ENCODE data around the gene RASGRF2.
"Not testable (repeated sequence)": the region's sequence is repeated elsewhere in the genome, so short reads cannot be mapped to it uniquely, and the experiment has no call there.

Gene RASGRF2

GRCh38 chr5:81075041-81075440 lies 114.9 kb downstream of the RASGRF2 start:
- no peak for DNase-seq (ENCODE audit: low read depth)

GRCh38 chr5:81077105-81077504 lies 116.9 kb downstream of the RASGRF2 start:
- no peak for DNase-seq (ENCODE audit: low read depth)

- DNase-seq (ENCODE audit: low read depth), result no peak
These were observed 118.8 kb downstream of the RASGRF2 start for GRCh38 chr5:81078930-81079329.

GRCh38 chr5:81080809-81081460 lies 120.8 kb downstream of the RASGRF2 start:
- no peak for DNase-seq (ENCODE audit: low read depth)

DNA sequence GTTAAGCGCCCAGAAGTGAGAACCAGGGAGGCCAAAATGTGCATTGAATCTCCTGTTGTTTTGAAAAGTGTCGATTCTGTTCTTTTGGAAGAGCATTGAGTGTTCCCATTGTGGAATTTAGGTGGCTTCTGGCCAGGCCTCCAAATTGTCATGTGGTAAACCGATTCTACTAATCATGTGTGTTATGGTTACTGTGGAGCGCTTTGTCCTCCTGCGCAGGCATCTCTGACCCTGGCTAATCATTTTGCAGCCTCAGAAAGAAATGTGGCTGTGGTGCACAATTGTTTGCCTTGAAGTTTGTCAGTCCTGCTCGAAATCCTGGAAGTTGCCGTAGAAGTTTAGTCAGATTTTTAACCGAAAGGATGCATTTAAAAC lies 121.3 kb downstream of the RASGRF2 start:
- no peak for DNase-seq (ENCODE audit: low read depth)

- no peak for DNase-seq (ENCODE audit: low read depth)
These were observed 126.7 kb downstream of the RASGRF2 start for GRCh38 chr5:81086881-81087281.

DNA sequence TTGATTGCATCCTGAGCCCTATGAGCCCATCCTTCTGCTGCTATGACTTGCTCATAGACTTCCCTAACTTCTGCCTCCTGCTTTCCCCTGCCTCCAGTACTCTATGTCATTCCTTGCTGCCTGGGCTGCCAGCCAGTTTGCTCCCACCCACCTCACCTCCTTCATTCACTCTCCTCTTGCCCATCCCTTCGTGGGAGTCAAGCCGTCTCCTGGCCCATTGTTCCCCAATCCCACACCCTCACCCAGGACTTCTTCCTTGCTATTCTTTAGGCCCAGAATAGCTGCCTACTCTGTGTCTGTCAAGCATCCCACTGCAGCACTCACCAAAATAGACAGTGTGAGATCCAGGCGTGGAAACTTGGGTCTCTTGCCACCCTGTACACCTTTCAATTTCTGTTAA lies 131.0 kb downstream of the RASGRF2 start:
- no peak for DNase-seq (ENCODE audit: low read depth)

GRCh38 chr5:81093536-81094196 lies 133.5 kb downstream of the RASGRF2 start:
- no peak for DNase-seq (ENCODE audit: low read depth)

GRCh38 chr5:81095835-81096234 lies 135.7 kb downstream of the RASGRF2 start:
- no peak for DNase-seq (ENCODE audit: low read depth)

- no peak for DNase-seq (ENCODE audit: low read depth)
These were observed 137.6 kb downstream of the RASGRF2 start for GRCh38 chr5:81097713-81098112.

- no peak for DNase-seq (ENCODE audit: low read depth)
These were observed 145.2 kb downstream of the RASGRF2 start for GRCh38 chr5:81105261-81105877.

GRCh38 chr5:81115261-81115660 lies 155.1 kb downstream of the RASGRF2 start:
- DNase-seq (ENCODE audit: low read depth), result no peak

GRCh38 chr5:81117566-81117965 lies 157.4 kb downstream of the RASGRF2 start:
- DNase-seq (ENCODE audit: low read depth), result no peak

GRCh38 chr5:81121273-81121672 lies 161.1 kb downstream of the RASGRF2 start:
- no peak for DNase-seq (ENCODE audit: low read depth)

DNA sequence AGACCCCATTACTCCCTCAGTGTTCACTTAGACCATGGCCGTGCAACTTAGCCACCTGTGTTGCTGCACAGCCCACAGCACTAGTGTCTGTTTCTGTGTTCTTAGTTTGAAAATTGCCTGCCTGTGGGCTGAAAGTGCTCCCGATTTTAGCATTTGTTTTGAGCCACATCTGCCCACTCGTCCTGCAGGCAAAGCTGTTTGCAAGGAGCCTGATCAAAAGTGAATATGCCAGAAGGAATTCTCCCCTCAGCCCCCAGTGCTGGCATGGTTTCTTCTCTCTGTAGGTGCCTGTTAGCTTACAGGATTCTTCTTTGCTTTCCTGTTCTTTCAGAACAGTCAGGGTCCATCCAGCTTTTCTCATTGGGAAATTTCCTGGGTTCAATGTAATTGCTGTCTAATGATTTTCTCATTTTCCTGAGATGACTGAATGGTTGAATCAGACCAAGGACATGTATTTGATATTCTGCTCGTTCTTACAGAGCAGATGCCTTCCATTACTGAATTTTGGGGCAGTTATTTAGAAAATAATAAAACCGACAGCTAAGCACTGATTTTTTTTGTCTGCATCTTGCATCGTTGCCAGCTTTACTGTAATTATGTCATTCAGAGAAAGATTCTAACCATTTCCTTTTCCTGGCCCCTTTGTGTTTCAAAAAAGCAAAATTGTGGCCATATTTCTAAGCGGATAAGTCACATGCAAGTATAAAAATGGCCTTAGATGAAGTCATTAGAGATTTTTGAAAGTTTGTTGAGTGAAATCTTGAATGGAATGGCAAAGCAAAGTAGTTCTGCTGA lies 161.9 kb downstream of the RASGRF2 start:
- no peak for DNase-seq (ENCODE audit: low read depth)

DNA sequence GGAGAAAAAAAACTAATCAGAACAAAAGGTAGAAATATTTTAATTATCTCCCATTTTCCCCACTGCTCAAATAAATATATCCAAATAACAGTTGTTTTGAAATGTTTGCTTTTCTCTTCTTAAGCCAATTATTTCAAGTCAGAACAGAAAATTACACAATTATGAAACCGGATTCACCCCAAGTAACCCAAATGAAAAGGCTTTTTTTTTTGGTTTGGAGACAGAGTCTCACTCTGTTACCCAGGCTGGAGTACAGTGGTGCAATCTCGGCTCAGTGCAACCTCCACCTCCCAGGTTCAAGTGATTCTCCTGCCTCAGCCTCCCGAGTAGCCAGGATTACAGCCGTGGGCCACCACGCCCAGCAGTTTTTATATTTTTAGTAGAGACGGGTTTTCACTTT lies 164.5 kb downstream of the RASGRF2 start:
- DNase-seq (ENCODE audit: low read depth), result not testable (repeated sequence)

DNA sequence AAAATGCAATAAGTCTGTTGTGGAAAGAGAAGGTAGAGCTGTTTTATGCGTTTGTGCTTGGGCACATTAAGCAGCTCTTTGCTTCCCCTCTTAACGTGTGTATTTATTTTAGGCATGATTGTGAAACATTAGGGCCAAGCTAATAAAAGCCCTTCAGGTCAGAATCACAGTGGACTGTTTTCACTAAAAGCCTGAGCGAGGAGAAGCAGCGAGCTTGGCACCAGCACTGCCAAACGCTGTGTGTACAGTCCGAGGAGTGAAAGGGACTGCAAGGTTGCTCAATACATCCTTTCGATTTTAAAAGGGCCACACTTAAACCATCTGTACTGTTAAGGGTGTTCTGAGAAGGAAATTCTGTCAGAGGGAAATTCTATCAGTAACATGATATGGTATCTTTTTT lies 165.8 kb downstream of the RASGRF2 start:
- DNase-seq (ENCODE audit: low read depth), result no peak

GRCh38 chr5:81128416-81128815 lies 168.3 kb downstream of the RASGRF2 start:
- DNase-seq (ENCODE audit: low read depth), result no peak

- DNase-seq (ENCODE audit: low read depth), result no peak
These were observed 172.2 kb downstream of the RASGRF2 start for GRCh38 chr5:81132381-81132780.

GRCh38 chr5:81134066-81134465 lies 173.9 kb downstream of the RASGRF2 start:
- DNase-seq (ENCODE audit: low read depth), result no peak

- DNase-seq (ENCODE audit: low read depth), result no peak
These were observed 174.4 kb downstream of the RASGRF2 start for GRCh38 chr5:81134566-81134965.

DNA sequence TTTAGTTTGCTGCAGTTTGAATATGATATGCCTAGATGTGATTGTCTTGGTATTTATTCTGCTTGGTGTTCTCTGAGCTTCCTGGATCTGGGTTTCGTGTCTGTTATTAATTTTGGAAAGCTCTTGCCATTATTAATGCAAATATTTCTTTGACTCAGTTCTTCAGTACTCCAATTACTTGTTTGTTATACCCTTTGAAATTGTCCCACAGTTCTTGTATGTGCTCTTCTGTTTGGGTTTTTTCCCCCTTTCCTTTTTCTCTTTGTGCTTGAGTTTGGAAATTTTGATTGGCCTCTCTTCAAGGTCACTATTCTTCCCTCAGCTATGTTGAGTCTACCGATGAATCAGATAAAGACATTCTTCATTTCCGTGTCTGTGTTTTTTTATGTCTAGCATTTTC lies 176.4 kb downstream of the RASGRF2 start:
- no peak for DNase-seq (ENCODE audit: low read depth)

GRCh38 chr5:81137833-81138232 lies 177.7 kb downstream of the RASGRF2 start:
- DNase-seq (ENCODE audit: low read depth), result no peak

Measured in activated T-helper 9 cell treated with anti-CD3 and anti-CD28 coated beads, Interleukin-2, amount 50 U/mL, for 16 hours (primary cell).